Keratinocyte (primary cell): ENCODE data around the gene MED27.

Experiments used
- EZH2 ChIP-seq: IDR thresholded peaks from one replicate; pipeline ENCODE4 v1.6.1; 2012; ENCODE audit warnings: inconsistent platforms, mild to moderate bottlenecking, low read length, moderate library complexity
- TF ChIP-seq, protein P1 (sequence below), 3 experiments: IDR thresholded peaks in 1 of 3; conservative IDR thresholded peaks in 1 of 3; optimal IDR thresholded peaks in 1 of 3; 2 replicates in 2 of 3; 3 replicates in 1 of 3; pipeline versions ENCODE3 to v1.5.1; 2011; ENCODE audit warnings: low read length in 3 of 3, mild to moderate bottlenecking in 3 of 3, moderate library complexity in 2 of 3, control low read depth in 1 of 3, inconsistent platforms in 1 of 3; ENCODE audit not compliant: insufficient read depth in 2 of 3; ENCODE audit errors: extremely low read depth in 1 of 3

DNA sequence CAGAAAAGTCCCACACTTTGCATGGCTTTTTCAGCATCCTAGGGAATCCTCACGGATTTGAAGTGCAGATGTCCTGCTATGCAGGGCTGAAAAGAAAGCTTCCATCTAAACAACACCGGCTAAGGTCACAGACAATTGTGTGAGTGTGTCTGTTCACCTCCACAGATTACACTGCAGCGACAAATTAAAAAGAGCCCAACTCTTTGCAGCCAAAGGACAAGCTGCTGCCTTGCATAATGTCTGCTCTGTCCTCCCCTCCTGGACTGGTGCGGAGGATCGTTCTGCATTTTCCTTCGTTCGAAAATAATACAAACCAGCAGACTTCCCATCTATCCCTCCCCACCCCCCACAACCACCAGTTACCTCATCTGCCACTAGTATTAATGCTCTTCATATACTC, 169.1 kb downstream of the MED27 start:
- TF ChIP-seq, protein P1, sequence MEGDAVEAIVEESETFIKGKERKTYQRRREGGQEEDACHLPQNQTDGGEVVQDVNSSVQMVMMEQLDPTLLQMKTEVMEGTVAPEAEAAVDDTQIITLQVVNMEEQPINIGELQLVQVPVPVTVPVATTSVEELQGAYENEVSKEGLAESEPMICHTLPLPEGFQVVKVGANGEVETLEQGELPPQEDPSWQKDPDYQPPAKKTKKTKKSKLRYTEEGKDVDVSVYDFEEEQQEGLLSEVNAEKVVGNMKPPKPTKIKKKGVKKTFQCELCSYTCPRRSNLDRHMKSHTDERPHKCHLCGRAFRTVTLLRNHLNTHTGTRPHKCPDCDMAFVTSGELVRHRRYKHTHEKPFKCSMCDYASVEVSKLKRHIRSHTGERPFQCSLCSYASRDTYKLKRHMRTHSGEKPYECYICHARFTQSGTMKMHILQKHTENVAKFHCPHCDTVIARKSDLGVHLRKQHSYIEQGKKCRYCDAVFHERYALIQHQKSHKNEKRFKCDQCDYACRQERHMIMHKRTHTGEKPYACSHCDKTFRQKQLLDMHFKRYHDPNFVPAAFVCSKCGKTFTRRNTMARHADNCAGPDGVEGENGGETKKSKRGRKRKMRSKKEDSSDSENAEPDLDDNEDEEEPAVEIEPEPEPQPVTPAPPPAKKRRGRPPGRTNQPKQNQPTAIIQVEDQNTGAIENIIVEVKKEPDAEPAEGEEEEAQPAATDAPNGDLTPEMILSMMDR (optimal IDR thresholded peaks at IDR 0.05 in 1 of 3, IDR thresholded peaks at IDR 0.05 in 1 of 3, conservative IDR thresholded peaks at IDR 0.05 in 1 of 3; ENCODE audit: extremely low read depth in 1 of 3, insufficient read depth in 2 of 3, low read length in 3 of 3), result no peak
- no peak for TF ChIP-seq EZH2
